Measurements from ENCODE around the gene AAK1. TPM values are rescaled to one million over a fixed set of nuclear protein-coding genes. Genes with fewer than 3 reads are reported as not detected.

Gene AAK1
- total and polyA plus RNA-seq, 2 experiments from 2014 or later, result 39.0 to 52.4 TPM

DNA sequence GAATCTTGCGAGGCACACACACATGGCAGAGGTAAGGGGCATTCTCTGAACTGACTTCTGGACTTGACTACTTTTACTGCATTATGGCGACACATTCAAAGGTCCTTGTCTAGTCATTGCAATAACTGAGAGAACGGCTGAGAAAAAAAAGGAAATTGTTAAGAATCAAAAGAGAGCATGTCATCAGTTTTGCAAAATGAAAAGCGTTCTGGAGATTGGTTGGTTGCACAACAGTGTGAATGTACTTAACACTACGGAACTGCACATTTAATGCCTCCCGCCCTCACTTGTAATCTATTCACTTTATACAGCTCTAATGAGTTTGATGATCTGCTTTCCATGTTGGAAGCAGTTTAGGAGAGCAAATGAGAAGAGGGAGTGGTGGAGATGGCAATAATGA lies 137.8 kb downstream of the AAK1 start (continued):
- no peak for TF ChIP-seq ZNF331 (CRISPR knock-in tag; IDR thresholded peaks at IDR 0.05; ENCODE audit: low read depth)
- no peak for TF ChIP-seq STAT1 (IDR thresholded peaks at IDR 0.05; ENCODE audit: unreplicated experiment)

DNA sequence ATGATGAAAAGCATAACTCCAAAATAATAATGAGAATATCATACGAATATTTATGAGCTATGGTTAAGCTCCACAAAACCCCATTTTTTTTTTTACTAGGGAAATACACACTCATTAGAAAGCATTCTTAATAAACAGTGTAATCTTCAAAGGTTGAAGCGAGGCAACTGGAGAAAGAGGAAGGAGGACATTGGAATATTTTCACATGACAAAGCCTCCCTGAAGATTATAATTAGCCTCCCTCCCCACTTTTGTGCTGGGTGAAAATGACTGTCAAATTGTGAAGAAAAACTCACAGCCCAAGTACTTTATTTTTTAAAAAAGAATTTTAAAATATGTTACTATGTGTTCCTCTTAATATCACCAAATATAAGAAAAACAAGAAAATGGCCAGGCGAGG lies 142.2 kb downstream of the AAK1 start:
- Mint-ChIP-seq H3K27ac (peak overlapping the region; percentile 50), H3K36me3 (ENCODE audit: low read depth) (peaks cover 2% of the 10 kb centered on the region; the same call in 1 of the 3 replicates), H3K4me1 (peaks cover 23% of the 10 kb centered on the region), H3K4me3 (no peak overlapping the region), H3K27me3 (ENCODE audit: insufficient read depth, low read depth, poor library complexity) (peaks cover 4% of the 10 kb centered on the region), H3K9me3 (no peaks in the 10 kb centered on the region)
- TF ChIP-seq EZH2phosphoT487 (IDR thresholded peaks at IDR 0.05; ENCODE audit: unreplicated experiment) (no peak), CREB1 (CRISPR knock-in tag; IDR thresholded peaks at IDR 0.05; ENCODE audit: low read depth) (no peak), REST (IDR thresholded peaks at IDR 0.05; ENCODE audit: unreplicated experiment) (no peak), STAT1 (IDR thresholded peaks at IDR 0.05; ENCODE audit: unreplicated experiment) (no peak), POLR2AphosphoS5 (IDR thresholded peaks at IDR 0.05; ENCODE audit: low read depth) (no peak), NANOG (IDR thresholded peaks at IDR 0.05; ENCODE audit: borderline replicate concordance) (no peak), ZNF114 (CRISPR knock-in tag; IDR thresholded peaks at IDR 0.05) (no peak)
- TF ChIP-seq, protein P1, sequence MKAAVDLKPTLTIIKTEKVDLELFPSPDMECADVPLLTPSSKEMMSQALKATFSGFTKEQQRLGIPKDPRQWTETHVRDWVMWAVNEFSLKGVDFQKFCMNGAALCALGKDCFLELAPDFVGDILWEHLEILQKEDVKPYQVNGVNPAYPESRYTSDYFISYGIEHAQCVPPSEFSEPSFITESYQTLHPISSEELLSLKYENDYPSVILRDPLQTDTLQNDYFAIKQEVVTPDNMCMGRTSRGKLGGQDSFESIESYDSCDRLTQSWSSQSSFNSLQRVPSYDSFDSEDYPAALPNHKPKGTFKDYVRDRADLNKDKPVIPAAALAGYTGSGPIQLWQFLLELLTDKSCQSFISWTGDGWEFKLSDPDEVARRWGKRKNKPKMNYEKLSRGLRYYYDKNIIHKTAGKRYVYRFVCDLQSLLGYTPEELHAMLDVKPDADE (IDR thresholded peaks at IDR 0.05), result no peak
- DNase-seq (ENCODE audit: low spot score), result no peak
- no peak overlapping the region for H3K27ac ChIP-seq (ENCODE audit: low read depth)
- H3F3A ChIP-seq (replicated peaks; ENCODE audit: low read depth), result no peaks in the 10 kb centered on the region
- H4K20me1 ChIP-seq (replicated peaks; ENCODE audit: insufficient read depth), result no peaks in the 10 kb centered on the region
- ATAC-seq, result no peak
- H3K27me3 ChIP-seq (ENCODE audit: insufficient read depth), result no peaks in the 10 kb centered on the region
- no peaks in the 10 kb centered on the region for H3K9me2 ChIP-seq (ENCODE audit: insufficient read depth)
- H3K4me1 ChIP-seq (ENCODE audit: insufficient read depth), result peaks cover 10% of the 10 kb centered on the region; the same call in 1 of the 2 replicates
- no peak overlapping the region for H2AFZ ChIP-seq
- no peaks in the 10 kb centered on the region for H3K79me2 ChIP-seq (replicated peaks; ENCODE audit: insufficient read depth)
- no peak overlapping the region for H3K4me3 ChIP-seq
- peak overlapping the region; percentile 16; the same call in 1 of the 2 replicates for H3K4me2 ChIP-seq
- 0 out of 2 replicates have a peak, but pooled peaks cover 5% of the 10 kb centered on the region for H3K36me3 ChIP-seq (ENCODE audit: insufficient read depth)

DNA sequence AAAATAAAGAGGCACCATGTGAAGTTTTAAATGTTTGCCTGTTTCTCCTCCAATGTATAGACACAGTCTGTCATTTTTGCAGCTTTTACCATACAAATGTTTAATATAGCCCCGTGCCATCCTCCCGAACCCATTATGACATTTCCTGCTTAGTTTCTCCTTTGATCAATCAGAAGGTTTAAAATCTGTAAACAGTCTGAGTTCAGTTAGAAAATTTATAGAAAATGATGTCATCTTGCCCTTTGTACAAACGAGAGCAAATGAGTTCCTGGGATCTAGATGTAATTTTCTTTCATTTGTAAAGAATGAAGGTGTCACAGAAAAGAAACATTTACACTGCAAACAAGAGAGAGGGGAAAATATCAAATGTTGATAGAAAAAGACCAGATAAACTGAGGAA lies 143.6 kb downstream of the AAK1 start:
- Histone ChIP-seq H3K4me3 (no peak overlapping the region), H3K9me2 (ENCODE audit: insufficient read depth) (no peaks in the 10 kb centered on the region), H3K4me2 (no peak overlapping the region), H3K27ac (ENCODE audit: low read depth) (no peak overlapping the region), H3K36me3 (ENCODE audit: insufficient read depth) (0 out of 2 replicates have a peak, but pooled peaks cover 1% of the 10 kb centered on the region), H3F3A (replicated peaks; ENCODE audit: low read depth) (no peaks in the 10 kb centered on the region), H3K79me2 (replicated peaks; ENCODE audit: insufficient read depth) (no peaks in the 10 kb centered on the region), H2AFZ (no peak overlapping the region), H4K20me1 (replicated peaks; ENCODE audit: insufficient read depth) (no peaks in the 10 kb centered on the region), H3K27me3 (ENCODE audit: insufficient read depth) (no peaks in the 10 kb centered on the region), H3K4me1 (ENCODE audit: insufficient read depth) (peaks cover 10% of the 10 kb centered on the region; the same call in 1 of the 2 replicates)
- peaks cover 4% of the 10 kb centered on the region for H3K27me3 Mint-ChIP-seq (ENCODE audit: insufficient read depth, low read depth, poor library complexity)
- no peak overlapping the region for H3K27ac Mint-ChIP-seq
- H3K36me3 Mint-ChIP-seq (ENCODE audit: low read depth), result peaks cover 2% of the 10 kb centered on the region; the same call in 1 of the 3 replicates
- ATAC-seq (no peak), DNase-seq (ENCODE audit: low spot score) (no peak)
- H3K9me3 Mint-ChIP-seq, result no peaks in the 10 kb centered on the region
- H3K4me3 Mint-ChIP-seq, result no peak overlapping the region
- peaks cover 23% of the 10 kb centered on the region for H3K4me1 Mint-ChIP-seq
- no peak for TF ChIP-seq CREB1 (CRISPR knock-in tag; IDR thresholded peaks at IDR 0.05; ENCODE audit: low read depth)
- TF ChIP-seq JUNB (IDR thresholded peaks at IDR 0.05; ENCODE audit: unreplicated experiment), result no peak

Measured in GM23338 (cell line).